Measurements from ENCODE around the gene DPH2. TPM values are rescaled to one million over a fixed set of nuclear protein-coding genes. Genes with fewer than 3 reads are reported as not detected.

DPH2 gene
- polyA plus RNA-seq, 1 donor from 2014 or later = 26.0 TPM

- TF ChIP-seq EP300 (conservative IDR thresholded peaks at IDR 0.05; ENCODE audit: poor library complexity, severe bottlenecking) = no peak
Measured at GRCh38 chr1:43998000-43998378, 28.2 kb downstream of the DPH2 start (continued).

- Histone ChIP-seq H3F3A (ENCODE audit: insufficient read depth, low read length, poor library complexity, severe bottlenecking) (no peaks in the 10 kb centered on the region), H2AFZ (ENCODE audit: low read depth, low read length) (no peak overlapping the region), H3K9me2 (ENCODE audit: insufficient read depth, low read length) (no peaks in the 10 kb centered on the region), H3K9ac (ENCODE audit: low read length) (no peak overlapping the region), H3K4me3 (ENCODE audit: low read length) (no peak overlapping the region), H3K9me3 (ENCODE audit: low read length) (no peaks in the 10 kb centered on the region), H4K20me1 (ENCODE audit: insufficient read depth) (no peaks in the 10 kb centered on the region), H3K79me2 (replicated peaks; ENCODE audit: insufficient read depth, low read length) (no peaks in the 10 kb centered on the region), H3K27ac (ENCODE audit: low read length) (no peak overlapping the region), H3K36me3 (ENCODE audit: insufficient read depth, low read length) (no peaks in the 10 kb centered on the region), H3K4me2 (ENCODE audit: low read length) (no peak overlapping the region), H3K27me3 (ENCODE audit: insufficient read depth, low read depth, low read length) (no peaks in the 10 kb centered on the region)
- TF ChIP-seq RAD21 (conservative IDR thresholded peaks at IDR 0.05) (no peak), REST (IDR thresholded peaks at IDR 0.05; ENCODE audit: borderline replicate concordance) (no peak), TAF1 (IDR thresholded peaks at IDR 0.05; ENCODE audit: low read depth) (no peak), POLR2AphosphoS5 (IDR thresholded peaks at IDR 0.05) (no peak), CTCF (IDR thresholded peaks at IDR 0.05; ENCODE audit: poor library complexity, severe bottlenecking) (no peak), EZH2 (IDR thresholded peaks at IDR 0.05; ENCODE audit: borderline replicate concordance, insufficient read depth, low read length, poor library complexity, severe bottlenecking) (no peak), SMC3 (conservative IDR thresholded peaks at IDR 0.05; ENCODE audit: poor library complexity) (no peak), MXI1 (conservative IDR thresholded peaks at IDR 0.05; ENCODE audit: poor library complexity, severe bottlenecking) (no peak), EP300 (conservative IDR thresholded peaks at IDR 0.05; ENCODE audit: poor library complexity, severe bottlenecking) (no peak)
Measured at GRCh38 chr1:43999455-43999854, 29.6 kb downstream of the DPH2 start.

GRCh38 chr1:44000122-44000665 lies 30.4 kb downstream of the DPH2 start:
- Histone ChIP-seq H3F3A (ENCODE audit: insufficient read depth, low read length, poor library complexity, severe bottlenecking) (no peaks in the 10 kb centered on the region), H3K4me2 (ENCODE audit: low read length) (no peak overlapping the region), H4K20me1 (ENCODE audit: insufficient read depth) (no peaks in the 10 kb centered on the region), H3K79me2 (replicated peaks; ENCODE audit: insufficient read depth, low read length) (no peaks in the 10 kb centered on the region), H3K36me3 (ENCODE audit: insufficient read depth, low read length) (no peaks in the 10 kb centered on the region), H3K9me2 (ENCODE audit: insufficient read depth, low read length) (no peaks in the 10 kb centered on the region), H3K27me3 (ENCODE audit: insufficient read depth, low read depth, low read length) (no peaks in the 10 kb centered on the region), H3K4me3 (ENCODE audit: low read length) (no peak overlapping the region), H2AFZ (ENCODE audit: low read depth, low read length) (no peak overlapping the region), H3K27ac (ENCODE audit: low read length) (no peak overlapping the region), H3K9me3 (ENCODE audit: low read length) (no peaks in the 10 kb centered on the region), H3K9ac (ENCODE audit: low read length) (no peak overlapping the region)
- no peak for TF ChIP-seq TAF1 (IDR thresholded peaks at IDR 0.05; ENCODE audit: low read depth)
- TF ChIP-seq EP300 (conservative IDR thresholded peaks at IDR 0.05; ENCODE audit: poor library complexity, severe bottlenecking) = no peak
- no peak for TF ChIP-seq CTCF (IDR thresholded peaks at IDR 0.05; ENCODE audit: poor library complexity, severe bottlenecking)
- no peak for TF ChIP-seq EZH2 (IDR thresholded peaks at IDR 0.05; ENCODE audit: borderline replicate concordance, insufficient read depth, low read length, poor library complexity, severe bottlenecking)
- TF ChIP-seq RAD21 (conservative IDR thresholded peaks at IDR 0.05) = no peak
- TF ChIP-seq REST (IDR thresholded peaks at IDR 0.05; ENCODE audit: borderline replicate concordance) = no peak
- TF ChIP-seq SMC3 (conservative IDR thresholded peaks at IDR 0.05; ENCODE audit: poor library complexity) = no peak
- no peak for TF ChIP-seq MXI1 (conservative IDR thresholded peaks at IDR 0.05; ENCODE audit: poor library complexity, severe bottlenecking)
- TF ChIP-seq POLR2AphosphoS5 (IDR thresholded peaks at IDR 0.05) = no peak
